ENCODE results near the gene PSORS1C1. TPM values are rescaled to one million over a fixed set of nuclear protein-coding genes. Genes with fewer than 3 reads are reported as not detected.

PSORS1C1 gene
- total RNA-seq, 1 donor from 2014 or later: not detected

DNA sequence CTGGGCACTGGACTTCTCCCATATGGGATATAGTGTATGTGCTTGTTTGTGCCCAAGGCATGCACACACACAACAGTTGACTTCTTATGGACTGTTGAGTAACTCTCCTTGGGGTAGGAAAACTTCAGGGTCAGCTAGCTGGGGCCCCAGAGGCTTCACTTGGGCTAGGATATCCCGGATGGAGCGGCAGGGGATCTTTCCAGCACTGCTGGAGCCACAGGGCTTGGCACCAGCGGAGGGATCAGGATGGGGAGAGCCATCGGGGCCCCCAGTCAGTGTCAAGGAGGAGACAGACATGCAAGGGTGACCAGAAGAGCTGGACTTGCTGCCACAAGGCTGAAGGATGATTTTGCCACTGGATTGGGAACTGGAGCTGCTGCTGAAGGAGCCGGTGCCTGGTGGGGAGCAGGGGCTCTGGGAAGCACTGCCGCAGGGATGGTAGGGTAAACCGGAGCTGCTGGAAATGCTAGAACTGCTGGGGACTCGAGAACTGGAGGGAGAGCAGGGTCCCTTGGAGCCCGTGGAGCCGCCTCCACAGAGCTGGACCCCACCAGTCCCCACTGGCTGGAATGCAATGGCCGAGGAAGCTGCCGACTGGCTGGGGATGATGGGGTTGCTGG lies 1.5 kb downstream of the PSORS1C1 start:
- H3K4me2 ChIP-seq: no peak overlapping the region
- H3K36me3 ChIP-seq: no peaks in the 10 kb centered on the region
- H3K9ac ChIP-seq: no peak overlapping the region
- no peaks in the 10 kb centered on the region for H3K36me3 Mint-ChIP-seq
- H3K9me3 Mint-ChIP-seq: no peaks in the 10 kb centered on the region
- DNase-seq (ENCODE audit: low spot score): no peak
- no peak overlapping the region for H3K4me3 ChIP-seq
- H3F3A ChIP-seq (ENCODE audit: low read depth): no peaks in the 10 kb centered on the region
- H3K4me3 Mint-ChIP-seq: no peak overlapping the region
- no peaks in the 10 kb centered on the region for H3K79me2 ChIP-seq (ENCODE audit: low read depth)
- H3K9me3 ChIP-seq (ENCODE audit: low read depth): no peaks in the 10 kb centered on the region
- H3K27me3 Mint-ChIP-seq (ENCODE audit: insufficient read depth, low read depth): peaks cover 11% of the 10 kb centered on the region
- no peaks in the 10 kb centered on the region for H4K20me1 ChIP-seq (ENCODE audit: low read depth)
- peaks cover 17% of the 10 kb centered on the region for H3K4me1 Mint-ChIP-seq
- H3K27ac Mint-ChIP-seq: no peak overlapping the region
- H2AFZ ChIP-seq (replicated peaks): no peak overlapping the region
- no peak for TF ChIP-seq EZH2 (IDR thresholded peaks at IDR 0.05)
- no peak overlapping the region for H3K27ac ChIP-seq
- H3K4me1 ChIP-seq: peaks cover 9% of the 10 kb centered on the region
- H3K27me3 ChIP-seq: no peaks in the 10 kb centered on the region

DNA sequence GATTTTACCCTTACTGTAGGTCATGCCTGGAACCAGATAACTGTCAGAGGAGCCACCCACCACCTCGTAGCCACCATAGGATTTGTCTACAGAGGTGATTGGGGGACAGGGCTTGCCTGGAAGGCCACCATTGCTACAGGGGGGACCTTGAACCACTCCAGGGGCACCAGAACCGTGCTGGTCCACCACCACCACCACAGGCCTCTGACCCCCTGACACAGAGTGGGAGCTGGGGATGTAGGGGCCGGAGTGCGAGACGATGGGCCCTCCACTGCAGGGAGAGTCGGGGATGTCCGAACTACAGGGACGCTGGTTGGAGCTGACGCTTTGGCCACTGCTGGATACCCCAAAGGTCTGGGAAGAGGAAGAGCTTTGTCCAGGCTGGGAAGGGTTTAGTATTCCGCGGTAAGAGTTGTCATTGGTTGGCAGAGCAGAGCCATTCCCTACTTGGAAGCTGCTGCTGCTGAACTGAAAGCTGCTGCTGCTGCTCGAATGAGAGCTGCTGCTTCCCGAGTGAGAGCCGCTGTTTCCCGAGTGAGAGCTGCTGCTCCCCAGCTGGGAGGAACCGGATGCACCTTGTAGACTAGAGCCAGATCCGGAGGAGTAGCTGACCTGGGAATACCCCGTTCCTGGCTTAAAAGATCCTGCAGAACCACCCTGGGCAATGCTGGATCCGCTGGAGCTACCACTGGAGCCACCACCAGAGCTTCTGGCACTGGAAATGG lies 2.2 kb downstream of the PSORS1C1 start:
- Histone ChIP-seq H3K4me2 (no peak overlapping the region), H2AFZ (replicated peaks) (no peak overlapping the region), H3K27me3 (no peaks in the 10 kb centered on the region), H3K4me3 (no peak overlapping the region), H3K27ac (no peak overlapping the region), H3K9me3 (ENCODE audit: low read depth) (no peaks in the 10 kb centered on the region), H4K20me1 (ENCODE audit: low read depth) (no peaks in the 10 kb centered on the region), H3F3A (ENCODE audit: low read depth) (no peaks in the 10 kb centered on the region), H3K36me3 (no peaks in the 10 kb centered on the region), H3K79me2 (ENCODE audit: low read depth) (no peaks in the 10 kb centered on the region), H3K4me1 (peaks cover 7% of the 10 kb centered on the region), H3K9ac (no peak overlapping the region)
- DNase-seq (ENCODE audit: low spot score): no peak
- Mint-ChIP-seq H3K27me3 (ENCODE audit: insufficient read depth, low read depth) (peaks cover 11% of the 10 kb centered on the region), H3K9me3 (no peaks in the 10 kb centered on the region), H3K4me3 (no peak overlapping the region), H3K27ac (no peak overlapping the region), H3K36me3 (no peaks in the 10 kb centered on the region), H3K4me1 (peaks cover 16% of the 10 kb centered on the region)
- TF ChIP-seq EZH2 (IDR thresholded peaks at IDR 0.05) (no peak), EZH2phosphoT487 (IDR thresholded peaks at IDR 0.05) (no peak)
- TF ChIP-seq, protein P1, sequence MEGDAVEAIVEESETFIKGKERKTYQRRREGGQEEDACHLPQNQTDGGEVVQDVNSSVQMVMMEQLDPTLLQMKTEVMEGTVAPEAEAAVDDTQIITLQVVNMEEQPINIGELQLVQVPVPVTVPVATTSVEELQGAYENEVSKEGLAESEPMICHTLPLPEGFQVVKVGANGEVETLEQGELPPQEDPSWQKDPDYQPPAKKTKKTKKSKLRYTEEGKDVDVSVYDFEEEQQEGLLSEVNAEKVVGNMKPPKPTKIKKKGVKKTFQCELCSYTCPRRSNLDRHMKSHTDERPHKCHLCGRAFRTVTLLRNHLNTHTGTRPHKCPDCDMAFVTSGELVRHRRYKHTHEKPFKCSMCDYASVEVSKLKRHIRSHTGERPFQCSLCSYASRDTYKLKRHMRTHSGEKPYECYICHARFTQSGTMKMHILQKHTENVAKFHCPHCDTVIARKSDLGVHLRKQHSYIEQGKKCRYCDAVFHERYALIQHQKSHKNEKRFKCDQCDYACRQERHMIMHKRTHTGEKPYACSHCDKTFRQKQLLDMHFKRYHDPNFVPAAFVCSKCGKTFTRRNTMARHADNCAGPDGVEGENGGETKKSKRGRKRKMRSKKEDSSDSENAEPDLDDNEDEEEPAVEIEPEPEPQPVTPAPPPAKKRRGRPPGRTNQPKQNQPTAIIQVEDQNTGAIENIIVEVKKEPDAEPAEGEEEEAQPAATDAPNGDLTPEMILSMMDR (IDR thresholded peaks at IDR 0.05): no peak

DNA sequence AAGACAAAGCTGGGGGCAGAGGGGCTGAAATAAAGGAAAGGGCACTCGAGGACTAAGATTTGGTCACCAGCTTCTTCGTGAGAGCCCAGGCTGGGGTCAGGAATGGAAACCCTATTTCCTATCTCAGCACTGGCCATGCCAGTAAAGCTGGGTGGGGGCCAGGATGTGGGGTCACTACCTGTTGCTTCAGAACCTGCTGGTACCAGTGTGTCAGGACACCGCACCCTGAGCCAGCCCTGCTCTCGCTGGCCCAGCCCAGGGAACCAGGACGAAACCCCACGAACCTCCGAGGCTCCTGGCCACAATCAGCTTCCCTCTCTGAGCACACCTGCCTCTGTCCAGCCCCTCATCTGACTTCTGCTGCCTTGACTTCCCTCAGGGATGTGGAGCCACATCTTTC lies 3.6 kb downstream of the PSORS1C1 start:
- no peak overlapping the region for H3K4me2 ChIP-seq
- H4K20me1 ChIP-seq (ENCODE audit: low read depth): no peaks in the 10 kb centered on the region
- H3K4me1 ChIP-seq: peaks cover 7% of the 10 kb centered on the region
- no peak overlapping the region for H3K27ac ChIP-seq
- TF ChIP-seq, protein P1 (IDR thresholded peaks at IDR 0.05): no peak
- TF ChIP-seq EZH2phosphoT487 (IDR thresholded peaks at IDR 0.05): no peak
- TF ChIP-seq EZH2 (IDR thresholded peaks at IDR 0.05): no peak
- no peak overlapping the region for H2AFZ ChIP-seq (replicated peaks)
- Mint-ChIP-seq H3K4me1 (peaks cover 13% of the 10 kb centered on the region), H3K27me3 (ENCODE audit: insufficient read depth, low read depth) (peaks cover 5% of the 10 kb centered on the region), H3K4me3 (no peak overlapping the region), H3K36me3 (no peaks in the 10 kb centered on the region), H3K27ac (no peak overlapping the region), H3K9me3 (no peaks in the 10 kb centered on the region)
- H3K9ac ChIP-seq: no peak overlapping the region
- DNase-seq (ENCODE audit: low spot score): no peak
- H3F3A ChIP-seq (ENCODE audit: low read depth): no peaks in the 10 kb centered on the region
- H3K9me3 ChIP-seq (ENCODE audit: low read depth): no peaks in the 10 kb centered on the region
- H3K79me2 ChIP-seq (ENCODE audit: low read depth): no peaks in the 10 kb centered on the region
- H3K27me3 ChIP-seq: no peaks in the 10 kb centered on the region
- no peak overlapping the region for H3K4me3 ChIP-seq
- no peaks in the 10 kb centered on the region for H3K36me3 ChIP-seq

Data from neural progenitor cell (in vitro differentiated cells).